Left renal pelvis (tissue), 4 donors: ENCODE results near the gene WNT3A. TPM values are rescaled to one million over a fixed set of nuclear protein-coding genes. Genes with fewer than 3 reads are reported as not detected.
A peak's percentile ranks its signal among the peaks of the same experiment; 100 is the strongest.

Experiments used
- DNase-seq, 4 donors: peaks; one replicate each; pipeline ENCODE4 v3.0.0-alpha.2; 2013; ENCODE audit warnings: low read depth in 4 of 4, low spot score in 3 of 4
- polyA plus RNA-seq, 4 donors: library from polyadenylated mRNA; unstranded; fragments of 120-200 nt; gene quantifications; one replicate each; pipeline ENCODE4 v1.2.1, GENCODE V29; 2013; ENCODE audit not compliant: insufficient read length in 4 of 4

Gene WNT3A
- polyA plus RNA-seq, 4 donors = 0.09 to 0.16 (median 0.12) TPM; not detected in 1

GRCh38 chr1:228109073-228109961 lies 102.5 kb downstream of the WNT3A start, which contains the start of gene MRPL55:
Gene MRPL55 (minus strand): TSS chr1:228109299. CDS start chr1:228108260, 1,039 bp downstream.
- DNase-seq = peak; percentile 89 to 95 (median 94)

GRCh38 chr1:228109962-228110488 lies 103.2 kb downstream of the WNT3A start:
- peak in 1 of 4 donors; percentile 27 for DNase-seq

GRCh38 chr1:228110556-228110955 lies 103.8 kb downstream of the WNT3A start:
- DNase-seq = no peak

Other genes with a start within 250 kb of the WNT3A start
- not detected for gene PRSS38, start 191.3 kb upstream of the WNT3A start, polyA plus RNA-seq
- gene WNT9A, start 59.1 kb upstream of the WNT3A start, polyA plus RNA-seq = 1 to 10 TPM; 1.1 to 9.3 (median 1.8) TPM
- gene ARF1, start 75.7 kb downstream of the WNT3A start, polyA plus RNA-seq = 100 to 1,000 TPM; 322 to 353 (median 340) TPM
- gene C1orf35, start 96.3 kb downstream of the WNT3A start, polyA plus RNA-seq = 10 to 100 TPM; 11.5 to 26.3 (median 13.9) TPM
- gene MRPL55, start 102.3 kb downstream of the WNT3A start, polyA plus RNA-seq = 10 to 100 TPM; 35.2 to 56.0 (median 39.1) TPM
- 100 to 1,000 TPM; 106 to 149 (median 120) TPM for gene GUK1, start 133.3 kb downstream of the WNT3A start, polyA plus RNA-seq
- gene GJC2, start 142.9 kb downstream of the WNT3A start, polyA plus RNA-seq = 1 to 10 TPM in 2 of 4 donors, under 1 TPM in 2; 0.57 to 2.2 (median 0.97) TPM
- 1 to 10 TPM; 3.9 to 7.0 (median 4.5) TPM for gene IBA57, start 158.8 kb downstream of the WNT3A start, polyA plus RNA-seq
- gene OBSCN, start 201.0 kb downstream of the WNT3A start, polyA plus RNA-seq = 10 to 100 TPM; 14.3 to 42.9 (median 24.9) TPM